Neuronal stem cell (in vitro differentiated cells): ENCODE results near the gene ANKRD18A.
A peak's percentile ranks its signal among the peaks of the same experiment; 100 is the strongest.

Source experiments
- DNase-seq: peaks from one replicate; pipeline ENCODE4 v3.0.0-alpha.2; 2013; ENCODE audit warnings: low spot score
- H2AFZ ChIP-seq: one replicate; pipeline ENCODE4 v1.6.1; 2013; ENCODE audit warnings: mild to moderate bottlenecking, low read length, inconsistent platforms
- H2AK5ac ChIP-seq: 2 replicates; pipeline ENCODE4 v1.6.1; 2013; ENCODE audit warnings: low read depth, mild to moderate bottlenecking, inconsistent platforms, low read length, moderate library complexity, mixed read lengths
- H2BK120ac ChIP-seq: 2 replicates; pipeline ENCODE4 v1.6.1; 2013; ENCODE audit warnings: low read depth, mild to moderate bottlenecking, inconsistent platforms, low read length, moderate library complexity, mixed read lengths
- H2BK12ac ChIP-seq: one replicate; pipeline ENCODE4 v1.6.1; 2013; ENCODE audit warnings: low read length, inconsistent platforms
- H2BK15ac ChIP-seq: 2 replicates; pipeline ENCODE4 v1.6.1; 2013; ENCODE audit warnings: mild to moderate bottlenecking, low read length, inconsistent platforms, mixed read lengths
- H2BK5ac ChIP-seq: one replicate; pipeline ENCODE4 v1.6.1; 2013; ENCODE audit warnings: inconsistent platforms, mild to moderate bottlenecking, low read length, moderate library complexity
- H3K14ac ChIP-seq: one replicate; pipeline ENCODE4 v1.6.1; 2013; ENCODE audit warnings: low read length, inconsistent platforms
- H3K18ac ChIP-seq: 2 replicates; pipeline ENCODE4 v1.6.1; 2013; ENCODE audit warnings: low read length, inconsistent platforms
- H3K23ac ChIP-seq: 2 replicates; pipeline ENCODE4 v1.6.1; 2013; ENCODE audit warnings: low read depth, mild to moderate bottlenecking, mixed read lengths, low read length, inconsistent platforms; ENCODE audit not compliant: poor library complexity
- H3K27ac ChIP-seq: replicated peaks from 3 replicates; pipeline ENCODE4 v1.5.1; 2013; ENCODE audit warnings: low read length, inconsistent platforms
- H3K27me3 ChIP-seq, 3 experiments: 2 replicates each; pipeline ENCODE4 v1.6.1; 2013; ENCODE audit warnings: low read length in 3 of 3, mild to moderate bottlenecking in 2 of 3, inconsistent platforms in 1 of 3, low read depth in 1 of 3, mixed read lengths in 1 of 3, moderate library complexity in 1 of 3; ENCODE audit not compliant: control insufficient read depth in 3 of 3, insufficient read depth in 3 of 3
- H3K36me3 ChIP-seq, 2 donors: replicated peaks in 1 of 2; 2 replicates each; pipeline ENCODE4 v1.6.1; 2013; ENCODE audit warnings: low read length in 2 of 2; ENCODE audit not compliant: control insufficient read depth in 2 of 2, insufficient read depth in 2 of 2
- H3K4ac ChIP-seq: 2 replicates; pipeline ENCODE4 v1.6.1; 2013; ENCODE audit warnings: inconsistent platforms, mild to moderate bottlenecking, low read length, moderate library complexity
- H3K4me1 ChIP-seq, 2 donors: 1 replicate in 1 of 2; 2 replicates in 1 of 2; pipeline ENCODE4 v1.6.1; 2013; ENCODE audit warnings: low read length in 2 of 2, low read depth in 1 of 2; ENCODE audit not compliant: control insufficient read depth in 2 of 2, insufficient read depth in 1 of 2
- H3K4me2 ChIP-seq: one replicate; pipeline ENCODE4 v1.6.1; 2013; ENCODE audit warnings: mild to moderate bottlenecking, low read length, inconsistent platforms; ENCODE audit not compliant: insufficient read depth, poor library complexity, severe bottlenecking
- H3K4me3 ChIP-seq, 2 donors: 2 replicates each; pipeline ENCODE4 v1.5.1; 2013; ENCODE audit warnings: low read length in 2 of 2, mild to moderate bottlenecking in 2 of 2, inconsistent platforms in 1 of 2, moderate library complexity in 1 of 2
- H3K79me1 ChIP-seq: one replicate; pipeline ENCODE4 v1.6.1; 2013; ENCODE audit warnings: low read depth, mild to moderate bottlenecking, inconsistent platforms, low read length, moderate library complexity
- H3K9ac ChIP-seq: one replicate; pipeline ENCODE4 v1.6.1; 2013; ENCODE audit warnings: mild to moderate bottlenecking, low read depth, low read length, inconsistent platforms; ENCODE audit not compliant: poor library complexity
- H3K9me3 ChIP-seq, 2 donors: replicated peaks in 1 of 2; 2 replicates each; pipeline versions ENCODE3 to v1.6.1; 2013; ENCODE audit warnings: low read length in 2 of 2, mild to moderate bottlenecking in 2 of 2, inconsistent platforms in 1 of 2, low read depth in 1 of 2, mixed read lengths in 1 of 2, moderate library complexity in 1 of 2; ENCODE audit not compliant: control insufficient read depth in 2 of 2, insufficient read depth in 1 of 2
- H4K8ac ChIP-seq: one replicate; pipeline ENCODE4 v1.6.1; 2013; ENCODE audit warnings: low read depth, mild to moderate bottlenecking, inconsistent platforms, low read length, moderate library complexity
- H4K91ac ChIP-seq: one replicate; pipeline ENCODE4 v1.6.1; 2013; ENCODE audit warnings: low read length, low read depth, mild to moderate bottlenecking, inconsistent platforms; ENCODE audit not compliant: poor library complexity
- whole genome bisulfite sequencing, 2 donors: extraction: QIAGEN DNeasy Blood & Tissue Kit; methylation state at CpG; one replicate each; pipeline ENCODE4 v1.1.7; 2013; ENCODE audit warnings: missing lambda C conversion rate in 2 of 2, mixed read lengths in 1 of 2; ENCODE audit not compliant: insufficient read length in 2 of 2, insufficient replicate concordance in 1 of 2; ENCODE audit errors: extremely low coverage in 2 of 2; 5-methylcytosine and 5-hydroxymethylcytosine counted together

The ANKRD18A gene

GRCh38 chr9:38643815-38644173 is 23.4 kb upstream of the ANKRD18A start:
- H4K91ac ChIP-seq, result no peak overlapping the region
- no peak overlapping the region for H4K8ac ChIP-seq
- no peak overlapping the region for H3K18ac ChIP-seq
- no peak overlapping the region for H2AK5ac ChIP-seq
- H3K4me3 ChIP-seq, result no peak overlapping the region
- no peak overlapping the region for H3K4me2 ChIP-seq
- H3K27ac ChIP-seq, result no peak overlapping the region
- no peak overlapping the region for H3K14ac ChIP-seq
- no CpG with 5 or more reads among the region's 3 CpGs for WGBS, 2 donors
- no peak for DNase-seq
- H2BK12ac ChIP-seq, result no peak overlapping the region
- H2BK5ac ChIP-seq, result no peak overlapping the region
- H2AFZ ChIP-seq, result no peak overlapping the region
- no peak overlapping the region for H3K4ac ChIP-seq
- no peak overlapping the region for H3K23ac ChIP-seq
- no peaks in the 10 kb centered on the region for H3K79me1 ChIP-seq
- no peak overlapping the region for H2BK120ac ChIP-seq
- no peaks in the 10 kb centered on the region for H3K27me3 ChIP-seq
- peaks cover 0 to 2% of the 10 kb centered on the region in 2 donors for H3K9me3 ChIP-seq
- no peak overlapping the region for H3K9ac ChIP-seq
- no peaks in the 10 kb centered on the region for H3K4me1 ChIP-seq
- H3K36me3 ChIP-seq, result no peaks in the 10 kb centered on the region
- no peak overlapping the region for H2BK15ac ChIP-seq

GRCh38 chr9:38642951-38643814 is 22.8 kb upstream of the ANKRD18A start:
- H3K36me3 ChIP-seq, result no peaks in the 10 kb centered on the region
- no peak overlapping the region for H2AFZ ChIP-seq
- H2BK120ac ChIP-seq, result no peak overlapping the region
- H3K27me3 ChIP-seq, result no peaks in the 10 kb centered on the region
- no peak overlapping the region for H4K8ac ChIP-seq
- no peaks in the 10 kb centered on the region for H3K79me1 ChIP-seq
- no peak for DNase-seq
- no peak overlapping the region for H3K14ac ChIP-seq
- H3K27ac ChIP-seq, result no peak overlapping the region
- no peak overlapping the region for H4K91ac ChIP-seq
- WGBS, 2 donors, result no CpG with 5 or more reads among the region's 18 CpGs
- no peak overlapping the region for H3K4me2 ChIP-seq
- no peak overlapping the region for H3K23ac ChIP-seq
- no peak overlapping the region for H3K18ac ChIP-seq
- no peaks in the 10 kb centered on the region for H3K4me1 ChIP-seq
- H3K9ac ChIP-seq, result no peak overlapping the region
- H2AK5ac ChIP-seq, result no peak overlapping the region
- no peak overlapping the region for H2BK12ac ChIP-seq
- H3K9me3 ChIP-seq, result peaks cover 0 to 2% of the 10 kb centered on the region in 2 donors
- no peak overlapping the region for H2BK5ac ChIP-seq
- H3K4ac ChIP-seq, result no peak overlapping the region
- peak overlapping the region; percentile 28 for H2BK15ac ChIP-seq
- peak overlapping the region in 1 of 2 donors; percentile 23 for H3K4me3 ChIP-seq

- no peak overlapping the region for H3K14ac ChIP-seq
- no peak overlapping the region for H4K91ac ChIP-seq
- no peak overlapping the region for H3K27ac ChIP-seq
- H4K8ac ChIP-seq, result no peak overlapping the region
- WGBS, 2 donors, result no CpG with 5 or more reads among the region's 12 CpGs
- H2BK15ac ChIP-seq, result no peak overlapping the region
- no peak overlapping the region for H3K4ac ChIP-seq
- no peak overlapping the region for H3K9ac ChIP-seq
- no peak overlapping the region for H2BK5ac ChIP-seq
- no peaks in the 10 kb centered on the region for H3K36me3 ChIP-seq
- peak; percentile 49 for DNase-seq
- no peak overlapping the region for H2AK5ac ChIP-seq
- peak overlapping the region; percentile 20 for H3K18ac ChIP-seq
- H3K4me1 ChIP-seq, result no peaks in the 10 kb centered on the region
- no peaks in the 10 kb centered on the region for H3K27me3 ChIP-seq
- no peak overlapping the region for H2BK12ac ChIP-seq
- H3K4me3 ChIP-seq, result no peak overlapping the region
- peaks cover 0 to 2% of the 10 kb centered on the region in 2 donors for H3K9me3 ChIP-seq
- no peak overlapping the region for H3K4me2 ChIP-seq
- H2BK120ac ChIP-seq, result no peak overlapping the region
- H2AFZ ChIP-seq, result no peak overlapping the region
- H3K23ac ChIP-seq, result no peak overlapping the region
- H3K79me1 ChIP-seq, result no peaks in the 10 kb centered on the region
These were observed 21.8 kb upstream of the ANKRD18A start for GRCh38 chr9:38641985-38642864.

GRCh38 chr9:38641142-38641541 is 20.7 kb upstream of the ANKRD18A start:
- Histone ChIP-seq H3K4me3 (no peak overlapping the region), H2AFZ (no peak overlapping the region), H3K9ac (no peak overlapping the region), H3K18ac (no peak overlapping the region), H2BK120ac (no peak overlapping the region), H3K4me1 (no peaks in the 10 kb centered on the region), H3K27ac (no peak overlapping the region), H3K36me3 (no peaks in the 10 kb centered on the region), H2BK12ac (no peak overlapping the region), H4K8ac (no peak overlapping the region), H2BK15ac (no peak overlapping the region), H3K4ac (no peak overlapping the region), H3K27me3 (no peaks in the 10 kb centered on the region), H3K4me2 (no peak overlapping the region), H3K79me1 (no peaks in the 10 kb centered on the region), H4K91ac (no peak overlapping the region), H3K14ac (no peak overlapping the region), H2AK5ac (no peak overlapping the region), H3K23ac (no peak overlapping the region), H3K9me3 (peaks cover 0 to 2% of the 10 kb centered on the region in 2 donors), H2BK5ac (no peak overlapping the region)
- no CpG with 5 or more reads among the region's 9 CpGs for WGBS, 2 donors
- no peak for DNase-seq
